ENCODE data around the gene DOCK10.

Gene DOCK10

GRCh38 chr2:224997802-224998201 lies 44.5 kb downstream of the DOCK10 start:
- Histone ChIP-seq H3K27ac (ENCODE audit: low read depth, low read length) (no peak overlapping the region), H3K27me3 (ENCODE audit: control insufficient read depth, insufficient read depth, low read length) (no peaks in the 10 kb centered on the region), H3K4me3 (ENCODE audit: low read depth, low read length) (no peak overlapping the region)

GRCh38 chr2:224995419-224995818 lies 46.8 kb downstream of the DOCK10 start:
- no peak overlapping the region for H3K27ac ChIP-seq (ENCODE audit: low read depth, low read length)
- no peaks in the 10 kb centered on the region for H3K27me3 ChIP-seq (ENCODE audit: control insufficient read depth, insufficient read depth, low read length)
- H3K4me3 ChIP-seq (ENCODE audit: low read depth, low read length) = no peak overlapping the region
- no peaks in the 10 kb centered on the region for H3K36me3 ChIP-seq (ENCODE audit: control insufficient read depth, insufficient read depth, low read length)
- no peaks in the 10 kb centered on the region for H3K9me3 ChIP-seq (ENCODE audit: control insufficient read depth, insufficient read depth, low read length)
- H3K9ac ChIP-seq (ENCODE audit: low read depth, low read length) = no peak overlapping the region
- no peaks in the 10 kb centered on the region for H3K4me1 ChIP-seq (ENCODE audit: control insufficient read depth, insufficient read depth, low read length)

More at GRCh38 chr2:224997802-224998201, 44.5 kb downstream of the DOCK10 start:
- H3K9ac ChIP-seq (ENCODE audit: low read depth, low read length) = no peak overlapping the region
- no peaks in the 10 kb centered on the region for H3K36me3 ChIP-seq (ENCODE audit: control insufficient read depth, insufficient read depth, low read length)
- H3K9me3 ChIP-seq (ENCODE audit: control insufficient read depth, insufficient read depth, low read length) = no peaks in the 10 kb centered on the region
- H3K4me1 ChIP-seq (ENCODE audit: control insufficient read depth, insufficient read depth, low read length) = no peaks in the 10 kb centered on the region

DNA sequence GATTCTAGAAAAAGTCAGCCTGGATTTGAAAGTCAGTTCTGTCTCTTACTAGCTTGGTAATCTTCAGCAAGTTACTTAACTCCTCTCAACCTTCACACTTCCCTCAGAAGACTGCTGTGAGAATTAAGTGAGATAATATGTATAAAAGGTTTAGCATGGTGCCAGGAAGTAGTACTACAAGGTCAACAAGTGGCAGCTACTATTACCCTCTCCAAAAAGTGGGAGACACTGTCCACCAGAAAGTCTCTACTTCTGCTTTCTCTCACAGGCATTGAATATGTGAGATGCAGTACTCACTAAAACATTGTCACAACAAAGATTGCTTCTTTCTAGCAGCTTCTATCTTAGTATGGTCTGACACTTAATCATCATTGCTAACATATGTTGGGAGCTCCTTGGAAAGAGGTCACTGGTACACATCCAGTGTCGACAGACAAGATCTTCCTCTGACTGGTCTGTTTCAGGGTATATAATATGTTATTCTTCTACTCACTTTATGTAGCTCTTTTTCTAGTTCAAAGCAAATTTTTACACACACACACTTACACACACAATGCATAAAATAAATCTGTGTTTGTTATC lies 47.9 kb downstream of the DOCK10 start:
- Histone ChIP-seq H3K9me3 (ENCODE audit: control insufficient read depth, insufficient read depth, low read length) (no peaks in the 10 kb centered on the region), H3K4me1 (ENCODE audit: control insufficient read depth, insufficient read depth, low read length) (no peaks in the 10 kb centered on the region), H3K27ac (ENCODE audit: low read depth, low read length) (no peak overlapping the region), H3K9ac (ENCODE audit: low read depth, low read length) (no peak overlapping the region), H3K36me3 (ENCODE audit: control insufficient read depth, insufficient read depth, low read length) (no peaks in the 10 kb centered on the region), H3K27me3 (ENCODE audit: control insufficient read depth, insufficient read depth, low read length) (no peaks in the 10 kb centered on the region), H3K4me3 (ENCODE audit: low read depth, low read length) (no peak overlapping the region)

DNA sequence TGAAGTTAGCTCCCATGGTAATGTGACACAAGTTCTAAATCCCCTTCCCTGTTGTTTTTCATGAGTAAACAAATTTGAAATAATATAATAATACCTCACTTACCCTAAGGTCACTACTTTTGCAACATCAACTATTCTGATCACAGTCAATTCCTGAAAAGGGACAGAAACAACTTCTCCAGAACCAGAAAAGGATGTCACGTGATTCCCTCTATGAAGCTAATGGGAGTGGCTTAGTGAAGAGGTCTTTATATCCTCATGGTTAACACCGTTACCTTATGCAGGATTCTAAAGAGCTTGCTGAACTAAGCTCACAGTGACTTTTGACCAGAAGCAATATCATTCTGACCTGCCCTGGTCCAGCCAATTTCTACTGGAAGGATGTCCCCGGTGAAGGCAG lies 51.6 kb downstream of the DOCK10 start:
- no peak overlapping the region for H3K27ac ChIP-seq (ENCODE audit: low read depth, low read length)
- no peaks in the 10 kb centered on the region for H3K27me3 ChIP-seq (ENCODE audit: control insufficient read depth, insufficient read depth, low read length)
- no peak overlapping the region for H3K9ac ChIP-seq (ENCODE audit: low read depth, low read length)
- no peaks in the 10 kb centered on the region for H3K4me1 ChIP-seq (ENCODE audit: control insufficient read depth, insufficient read depth, low read length)
- no peaks in the 10 kb centered on the region for H3K36me3 ChIP-seq (ENCODE audit: control insufficient read depth, insufficient read depth, low read length)
- no peaks in the 10 kb centered on the region for H3K9me3 ChIP-seq (ENCODE audit: control insufficient read depth, insufficient read depth, low read length)
- H3K4me3 ChIP-seq (ENCODE audit: low read depth, low read length) = no peak overlapping the region

DNA sequence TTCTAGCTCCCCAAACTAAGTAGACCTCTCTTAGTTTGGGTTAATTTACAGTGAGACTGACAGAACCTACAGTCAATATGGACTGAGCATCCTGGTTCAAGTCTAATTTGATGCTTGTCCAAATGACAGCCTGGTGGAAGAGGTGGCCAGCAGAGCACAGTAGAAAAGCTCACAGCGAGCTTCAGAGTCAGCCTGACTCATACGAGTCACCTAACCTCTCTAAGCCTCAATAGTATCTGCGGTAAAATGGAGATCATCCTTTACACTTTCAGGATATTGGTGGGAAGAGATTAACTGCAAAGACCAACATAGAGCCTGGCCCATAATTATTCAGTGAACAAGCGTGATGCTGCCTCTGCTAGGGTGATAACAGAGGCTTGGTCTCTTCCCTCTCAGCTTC lies 54.5 kb downstream of the DOCK10 start:
- Histone ChIP-seq H3K4me1 (ENCODE audit: control insufficient read depth, insufficient read depth, low read length) (0 out of 2 replicates have a peak, but pooled peaks cover 8% of the 10 kb centered on the region), H3K36me3 (ENCODE audit: control insufficient read depth, insufficient read depth, low read length) (no peaks in the 10 kb centered on the region), H3K9ac (ENCODE audit: low read depth, low read length) (no peak overlapping the region), H3K4me3 (ENCODE audit: low read depth, low read length) (no peak overlapping the region), H3K9me3 (ENCODE audit: control insufficient read depth, insufficient read depth, low read length) (no peaks in the 10 kb centered on the region), H3K27ac (ENCODE audit: low read depth, low read length) (no peak overlapping the region), H3K27me3 (ENCODE audit: control insufficient read depth, insufficient read depth, low read length) (no peaks in the 10 kb centered on the region)

DNA sequence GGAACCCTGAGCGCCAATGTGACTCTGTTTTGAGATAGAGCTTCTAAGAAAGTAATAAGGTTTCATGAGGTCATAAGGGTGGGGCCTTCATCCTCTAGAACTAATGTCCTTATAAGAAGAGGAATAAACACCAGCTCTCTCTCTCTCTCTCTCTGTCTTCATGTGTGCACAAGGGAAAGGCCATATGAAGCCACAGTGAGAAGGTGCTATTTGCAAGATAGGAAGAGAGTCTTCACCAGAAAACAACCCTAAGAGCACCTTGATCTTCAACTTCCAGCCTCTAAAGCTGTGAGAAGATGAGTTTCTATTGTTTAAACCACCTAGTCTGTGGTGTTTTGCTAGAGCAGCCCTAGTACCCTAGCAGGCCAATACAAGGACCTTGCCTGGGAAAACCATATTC lies 55.8 kb downstream of the DOCK10 start:
- H3K4me3 ChIP-seq (ENCODE audit: low read depth, low read length) = no peak overlapping the region
- no peak overlapping the region for H3K27ac ChIP-seq (ENCODE audit: low read depth, low read length)
- no peak overlapping the region for H3K9ac ChIP-seq (ENCODE audit: low read depth, low read length)
- 0 out of 2 replicates have a peak, but pooled peaks cover 8% of the 10 kb centered on the region for H3K4me1 ChIP-seq (ENCODE audit: control insufficient read depth, insufficient read depth, low read length)
- H3K36me3 ChIP-seq (ENCODE audit: control insufficient read depth, insufficient read depth, low read length) = no peaks in the 10 kb centered on the region
- H3K27me3 ChIP-seq (ENCODE audit: control insufficient read depth, insufficient read depth, low read length) = no peaks in the 10 kb centered on the region
- H3K9me3 ChIP-seq (ENCODE audit: control insufficient read depth, insufficient read depth, low read length) = no peaks in the 10 kb centered on the region

DNA sequence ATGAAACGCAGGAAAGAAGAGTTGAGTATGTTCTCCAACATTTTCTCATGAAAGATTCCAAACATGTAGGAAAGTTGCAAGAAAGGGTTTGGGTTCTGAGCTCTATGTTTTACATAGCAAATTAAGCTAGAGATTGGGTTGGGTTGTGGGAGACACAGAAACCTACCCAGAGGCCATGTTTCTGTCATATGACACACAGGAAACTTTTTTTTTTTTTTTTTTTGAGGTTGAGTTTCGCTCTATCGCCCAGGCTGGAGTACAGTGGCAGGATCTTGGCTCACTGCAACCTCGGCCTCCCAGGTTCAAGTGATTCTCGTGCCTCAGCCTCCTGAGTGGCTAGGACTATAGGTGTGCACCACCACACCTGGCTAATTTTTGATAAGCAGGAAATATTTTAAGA lies 57.6 kb downstream of the DOCK10 start:
- Histone ChIP-seq H3K4me3 (ENCODE audit: low read depth, low read length) (no peak overlapping the region), H3K4me1 (ENCODE audit: control insufficient read depth, insufficient read depth, low read length) (0 out of 2 replicates have a peak, but pooled peaks cover 8% of the 10 kb centered on the region), H3K36me3 (ENCODE audit: control insufficient read depth, insufficient read depth, low read length) (no peaks in the 10 kb centered on the region), H3K9ac (ENCODE audit: low read depth, low read length) (no peak overlapping the region), H3K27ac (ENCODE audit: low read depth, low read length) (no peak overlapping the region), H3K27me3 (ENCODE audit: control insufficient read depth, insufficient read depth, low read length) (no peaks in the 10 kb centered on the region), H3K9me3 (ENCODE audit: control insufficient read depth, insufficient read depth, low read length) (no peaks in the 10 kb centered on the region)

DNA sequence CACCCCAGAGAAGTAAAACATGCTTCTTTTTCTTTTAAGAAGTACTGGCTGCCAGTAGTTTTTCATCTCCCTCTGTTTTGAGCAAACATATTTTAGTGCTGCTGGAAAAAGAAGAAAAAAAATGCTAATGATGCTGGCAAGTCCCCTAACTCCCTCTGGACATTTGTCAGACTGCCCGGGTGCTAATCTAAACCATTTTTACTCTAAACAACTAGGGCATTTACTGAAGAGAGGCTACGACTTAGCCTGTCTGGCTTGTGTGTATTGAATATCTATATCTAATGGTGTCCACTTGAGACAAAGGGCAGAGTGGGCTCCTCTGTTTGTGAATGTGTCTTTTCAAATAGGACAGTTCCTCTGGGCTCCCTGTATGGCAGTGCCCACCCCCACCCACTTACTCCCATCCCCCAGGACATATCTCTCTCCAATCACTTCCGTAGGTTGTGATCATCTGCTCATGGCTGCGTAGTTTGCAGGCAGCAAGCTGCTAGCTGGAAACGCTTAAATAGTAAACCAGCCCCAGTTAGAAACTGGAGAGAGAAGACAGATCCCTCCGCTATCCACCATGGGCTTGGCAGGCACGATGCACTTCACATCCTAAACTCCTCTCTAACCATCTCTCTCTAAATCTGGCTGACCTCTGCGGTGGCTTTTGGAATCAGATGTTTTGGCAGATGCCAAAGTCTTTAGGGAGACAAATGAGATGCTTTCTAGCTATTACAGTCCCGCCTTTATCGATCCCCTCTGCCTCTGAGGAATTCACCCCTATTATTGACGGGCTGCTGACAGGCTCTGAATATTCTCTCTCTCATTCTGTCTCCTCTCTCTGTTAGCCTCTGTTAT lies 58.3 kb downstream of the DOCK10 start:
- H3K27me3 ChIP-seq (ENCODE audit: control insufficient read depth, insufficient read depth, low read length) = no peaks in the 10 kb centered on the region
- H3K36me3 ChIP-seq (ENCODE audit: control insufficient read depth, insufficient read depth, low read length) = no peaks in the 10 kb centered on the region
- H3K4me1 ChIP-seq (ENCODE audit: control insufficient read depth, insufficient read depth, low read length) = 0 out of 2 replicates have a peak, but pooled peaks cover 8% of the 10 kb centered on the region
- H3K9me3 ChIP-seq (ENCODE audit: control insufficient read depth, insufficient read depth, low read length) = no peaks in the 10 kb centered on the region
- H3K27ac ChIP-seq (ENCODE audit: low read depth, low read length) = no peak overlapping the region
- no peak overlapping the region for H3K9ac ChIP-seq (ENCODE audit: low read depth, low read length)
- H3K4me3 ChIP-seq (ENCODE audit: low read depth, low read length) = no peak overlapping the region

DNA sequence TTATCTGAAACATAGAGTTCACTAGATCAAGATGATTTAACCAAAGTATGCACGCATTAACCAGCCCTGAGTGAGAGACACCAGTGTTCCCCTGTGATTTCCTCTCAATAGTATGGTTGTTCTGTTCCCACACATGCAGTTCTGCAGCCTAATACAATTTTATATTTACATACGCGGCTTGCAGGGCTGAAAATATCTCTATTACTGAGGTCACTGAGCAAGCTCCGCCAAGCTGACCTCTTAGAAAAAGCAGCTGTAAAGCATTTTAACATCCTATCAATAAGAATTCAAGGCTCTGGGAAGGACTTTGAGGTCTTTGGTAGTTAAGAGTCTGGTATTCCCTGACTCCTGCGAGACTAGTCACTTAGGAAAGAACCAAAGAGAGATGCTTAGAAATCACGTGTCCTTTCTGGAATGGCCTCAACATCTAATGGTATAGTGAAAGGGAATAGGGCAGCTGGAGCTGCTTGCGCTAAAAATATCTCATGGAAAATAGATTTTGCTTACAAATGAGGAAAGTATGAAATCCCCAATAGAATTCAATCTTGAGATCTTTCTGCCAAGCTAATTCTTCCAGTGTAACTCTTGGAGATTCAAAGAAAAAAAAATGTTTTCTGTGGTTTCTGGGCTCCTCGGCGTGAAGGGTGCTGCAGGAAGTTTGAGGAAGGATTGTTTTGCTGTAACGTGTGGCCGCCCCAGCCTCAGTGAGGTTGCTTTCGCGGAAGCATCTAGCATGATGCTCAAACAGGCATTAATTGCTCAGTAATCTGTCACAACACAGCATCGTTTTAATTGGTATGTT lies 59.2 kb downstream of the DOCK10 start:
- H3K27me3 ChIP-seq (ENCODE audit: control insufficient read depth, insufficient read depth, low read length) = no peaks in the 10 kb centered on the region
- 0 out of 2 replicates have a peak, but pooled peaks cover 8% of the 10 kb centered on the region for H3K4me1 ChIP-seq (ENCODE audit: control insufficient read depth, insufficient read depth, low read length)
- no peaks in the 10 kb centered on the region for H3K9me3 ChIP-seq (ENCODE audit: control insufficient read depth, insufficient read depth, low read length)
- no peak overlapping the region for H3K4me3 ChIP-seq (ENCODE audit: low read depth, low read length)
- no peak overlapping the region for H3K27ac ChIP-seq (ENCODE audit: low read depth, low read length)
- no peak overlapping the region for H3K9ac ChIP-seq (ENCODE audit: low read depth, low read length)
- no peaks in the 10 kb centered on the region for H3K36me3 ChIP-seq (ENCODE audit: control insufficient read depth, insufficient read depth, low read length)

DNA sequence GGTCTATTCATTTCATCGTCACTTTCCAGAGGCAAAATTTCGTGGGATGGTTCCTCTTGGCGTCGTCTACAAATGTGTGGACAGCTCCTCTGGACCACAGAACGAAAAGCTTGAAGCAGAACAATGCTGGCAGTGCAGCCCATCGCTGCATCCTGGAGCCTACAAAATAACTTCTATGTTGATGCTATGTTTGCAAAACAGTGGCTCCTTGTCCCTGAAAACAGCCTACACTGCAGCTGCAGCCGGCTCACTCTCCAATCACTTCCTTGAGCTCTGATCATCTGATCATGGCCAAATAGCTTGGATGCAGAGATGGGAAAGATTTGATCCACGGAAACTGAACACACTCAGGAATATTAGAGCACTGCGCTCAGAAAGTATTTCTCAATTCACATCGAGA lies 60.0 kb downstream of the DOCK10 start:
- Histone ChIP-seq H3K27ac (ENCODE audit: low read depth, low read length) (no peak overlapping the region), H3K4me3 (ENCODE audit: low read depth, low read length) (no peak overlapping the region), H3K9me3 (ENCODE audit: control insufficient read depth, insufficient read depth, low read length) (no peaks in the 10 kb centered on the region), H3K36me3 (ENCODE audit: control insufficient read depth, insufficient read depth, low read length) (no peaks in the 10 kb centered on the region), H3K27me3 (ENCODE audit: control insufficient read depth, insufficient read depth, low read length) (no peaks in the 10 kb centered on the region), H3K4me1 (ENCODE audit: control insufficient read depth, insufficient read depth, low read length) (0 out of 2 replicates have a peak, but pooled peaks cover 8% of the 10 kb centered on the region), H3K9ac (ENCODE audit: low read depth, low read length) (no peak overlapping the region)
